GM23248 (cell line): ENCODE measurements around the gene TNXB.
"Not testable (repeated sequence)": the region's sequence is repeated elsewhere in the genome, so short reads cannot be mapped to it uniquely, and the experiment has no call there.

ENCODE experiments used
- EZH2 ChIP-seq: fragments of 200-600 bp; sonication (generic); IDR thresholded peaks from 2 replicates; pipeline ENCODE4 v1.6.1; 2018; ENCODE audit warnings: antibody characterized with exemption, mild to moderate bottlenecking; ENCODE audit not compliant: insufficient read depth, poor library complexity, severe bottlenecking
- EZH2phosphoT487 ChIP-seq: fragments of 200-600 bp; sonication (generic); IDR thresholded peaks from 2 replicates; pipeline ENCODE4 v1.6.1; 2018; ENCODE audit warnings: antibody characterized with exemption, moderate library complexity, mild to moderate bottlenecking, low read depth; ENCODE audit not compliant: insufficient read depth

DNA sequence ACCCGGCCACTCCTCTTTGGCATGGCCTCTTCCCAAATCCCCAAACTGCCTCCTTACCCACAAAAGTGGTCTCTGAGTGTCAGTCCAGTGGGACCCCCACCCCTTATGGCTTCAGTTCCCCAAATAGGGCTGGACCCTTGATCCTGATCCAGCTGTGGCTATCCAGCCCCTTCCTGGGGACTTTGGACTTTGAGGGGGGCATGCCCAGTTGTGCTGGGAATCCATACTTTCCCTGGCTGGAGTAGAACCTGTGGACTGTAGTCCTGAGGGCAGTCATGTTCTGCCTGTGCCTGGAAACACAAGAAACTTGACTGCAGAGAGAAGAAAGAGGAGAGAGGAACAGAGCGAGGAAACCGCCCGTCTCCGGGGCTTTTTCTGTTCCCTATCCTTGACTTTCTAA lies 72.0 kb downstream of the TNXB start:
- TF ChIP-seq EZH2phosphoT487, EZH2: not testable (repeated sequence)
